ENCODE results near the gene PIAS1. TPM values are rescaled to one million over a fixed set of nuclear protein-coding genes. Genes with fewer than 3 reads are reported as not detected.

PIAS1 gene
- total and polyA plus RNA-seq, 9 of the 15 experiments (the other 6 are each of a cell fraction or from before 2014, with no cell fraction given), result 18.0 to 59.1 (median 28.5) TPM

DNA sequence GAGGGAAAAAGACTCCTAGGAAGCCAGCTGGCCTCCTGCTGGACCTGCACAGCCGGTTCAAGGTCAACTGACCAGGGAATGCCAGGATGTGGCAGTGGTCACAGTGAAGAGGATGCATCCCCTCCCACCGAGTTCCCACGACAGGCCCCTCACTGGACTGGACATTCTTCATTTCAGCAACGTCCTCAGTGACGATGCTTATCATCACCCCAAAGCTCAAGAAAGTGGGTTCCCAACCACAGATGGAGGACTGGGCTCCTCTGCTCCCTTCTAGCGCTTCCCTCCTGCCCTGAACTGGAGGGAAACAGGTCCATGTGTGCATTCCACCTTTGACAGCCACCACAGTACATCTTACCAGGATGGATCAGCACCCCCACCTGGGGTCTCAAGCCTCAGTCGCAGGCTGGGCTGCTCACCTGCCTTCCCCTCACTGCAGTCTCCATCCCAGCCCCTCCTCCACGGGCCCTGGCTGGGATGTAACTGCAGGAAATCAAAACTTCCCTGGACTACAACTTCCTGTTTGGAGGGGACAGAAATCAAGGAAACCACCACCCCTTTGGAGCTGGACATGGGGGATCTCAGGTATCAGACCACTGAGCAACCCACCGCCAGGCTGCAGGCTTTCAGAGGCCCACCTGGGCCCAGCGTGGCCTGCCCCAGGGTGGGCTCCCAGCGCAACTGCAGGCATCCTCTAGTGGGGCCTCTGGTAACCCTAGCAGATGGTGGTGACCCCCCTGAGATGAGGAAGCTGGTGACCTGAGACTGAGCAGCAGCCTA is 143.7 kb downstream of the PIAS1 start:
- 88% methylated on average over 10 of the region's 11 CpGs for WGBS (ENCODE audit: insufficient coverage, low coverage, missing lambda C conversion rate)
- in situ Hi-C loops (cut with MboI), result no loop called here
- H3K4me3 ChIP-seq, result no peak overlapping the region
- TF ChIP-seq ETS2 (tag; IDR thresholded peaks at IDR 0.05; ENCODE audit: borderline replicate concordance, poor library complexity, severe bottlenecking) (no peak), POLR2G (IDR thresholded peaks at IDR 0.05; ENCODE audit: low read depth, low read length) (0 out of 2 replicates have a peak, but pooled peaks have one; percentile 53), CHD1 (IDR thresholded peaks at IDR 0.05; ENCODE audit: low read length) (no peak), PHF20 (IDR thresholded peaks at IDR 0.05; ENCODE audit: partially characterized antibody) (no peak), HNRNPL (IDR thresholded peaks at IDR 0.05; ENCODE audit: low read depth, low read length) (no peak), KLF6 (CRISPR knock-in tag; IDR thresholded peaks at IDR 0.05; ENCODE audit: borderline replicate concordance) (no peak), POLR2A (conservative IDR thresholded peaks at IDR 0.05) (peak; percentile 26; the same call in 1 of the 2 replicates), ZBTB8A (IDR thresholded peaks at IDR 0.05; ENCODE audit: partially characterized antibody) (no peak), RBBP5 (IDR thresholded peaks at IDR 0.05; ENCODE audit: borderline replicate concordance, insufficient read depth, low read length, poor library complexity, severe bottlenecking) (no peak), CBFA2T2 (conservative IDR thresholded peaks at IDR 0.05) (no peak), ZFPM2 (CRISPR knock-in tag; IDR thresholded peaks at IDR 0.05) (no peak), COPS2 (conservative IDR thresholded peaks at IDR 0.05) (no peak), ZNF696 (CRISPR knock-in tag; conservative IDR thresholded peaks at IDR 0.05) (no peak)
- TF ChIP-seq, protein P1, sequence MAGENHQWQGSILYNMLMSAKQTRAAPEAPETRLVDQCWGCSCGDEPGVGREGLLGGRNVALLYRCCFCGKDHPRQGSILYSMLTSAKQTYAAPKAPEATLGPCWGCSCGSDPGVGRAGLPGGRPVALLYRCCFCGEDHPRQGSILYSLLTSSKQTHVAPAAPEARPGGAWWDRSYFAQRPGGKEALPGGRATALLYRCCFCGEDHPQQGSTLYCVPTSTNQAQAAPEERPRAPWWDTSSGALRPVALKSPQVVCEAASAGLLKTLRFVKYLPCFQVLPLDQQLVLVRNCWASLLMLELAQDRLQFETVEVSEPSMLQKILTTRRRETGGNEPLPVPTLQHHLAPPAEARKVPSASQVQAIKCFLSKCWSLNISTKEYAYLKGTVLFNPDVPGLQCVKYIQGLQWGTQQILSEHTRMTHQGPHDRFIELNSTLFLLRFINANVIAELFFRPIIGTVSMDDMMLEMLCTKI (IDR thresholded peaks at IDR 0.05; ENCODE audit: partially characterized antibody), result no peak
- TF ChIP-seq, protein P2, sequence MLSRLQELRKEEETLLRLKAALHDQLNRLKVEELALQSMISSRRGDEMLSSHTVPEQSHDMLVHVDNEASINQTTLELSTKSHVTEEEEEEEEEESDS (CRISPR knock-in tag; IDR thresholded peaks at IDR 0.05), result no peak
- TF ChIP-seq, protein P3, sequence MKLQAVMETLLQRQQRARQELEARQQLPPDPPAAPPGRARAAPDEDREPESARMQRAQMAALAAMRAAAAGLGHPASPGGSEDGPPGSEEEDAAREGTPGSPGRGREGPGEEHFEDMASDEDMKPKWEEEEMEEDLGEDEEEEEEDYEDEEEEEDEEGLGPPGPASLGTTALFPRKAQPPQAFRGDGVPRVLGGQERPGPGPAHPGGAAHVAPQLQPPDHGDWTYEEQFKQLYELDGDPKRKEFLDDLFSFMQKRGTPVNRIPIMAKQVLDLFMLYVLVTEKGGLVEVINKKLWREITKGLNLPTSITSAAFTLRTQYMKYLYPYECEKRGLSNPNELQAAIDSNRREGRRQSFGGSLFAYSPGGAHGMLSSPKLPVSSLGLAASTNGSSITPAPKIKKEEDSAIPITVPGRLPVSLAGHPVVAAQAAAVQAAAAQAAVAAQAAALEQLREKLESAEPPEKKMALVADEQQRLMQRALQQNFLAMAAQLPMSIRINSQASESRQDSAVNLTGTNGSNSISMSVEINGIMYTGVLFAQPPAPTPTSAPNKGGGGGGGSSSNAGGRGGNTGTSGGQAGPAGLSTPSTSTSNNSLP (IDR thresholded peaks at IDR 0.05; ENCODE audit: borderline replicate concordance, low read depth, low read length), result no peak

More for the DNA sequence above, 143.7 kb downstream of the PIAS1 start:
- Histone ChIP-seq H3K9me3 (replicated peaks; ENCODE audit: control insufficient read depth, insufficient read depth, low read depth, low read length) (no peaks in the 10 kb centered on the region), H3K4me2 (ENCODE audit: insufficient read depth, low read length) (no peak overlapping the region), H2AFZ (ENCODE audit: low read depth, low read length) (no peak overlapping the region), H3K27me3 (ENCODE audit: control insufficient read depth in 2 of 2, insufficient read depth in 2 of 2, low read length in 2 of 2) (no peaks in the 10 kb centered on the region), H3K79me2 (ENCODE audit: control insufficient read depth, insufficient read depth, low read length) (peaks cover 6% of the 10 kb centered on the region; the same call in 1 of the 3 replicates), H3K4me1 (replicated peaks in 1 of 2; ENCODE audit: control insufficient read depth in 2 of 2, insufficient read depth in 2 of 2, low read length in 2 of 2) (peaks cover 0 to 19% of the 10 kb centered on the region in 2 experiments; a peak in 3 of 5 replicates), H4K20me1 (replicated peaks; ENCODE audit: control insufficient read depth, insufficient read depth, low read length) (no peaks in the 10 kb centered on the region), H3K36me3 (ENCODE audit: control insufficient read depth, insufficient read depth, low read length) (peaks cover 39% of the 10 kb centered on the region; the same call in 2 of the 3 replicates), H3K9ac (ENCODE audit: insufficient read depth in 1 of 2, low read depth in 2 of 2, low read length in 2 of 2) (no peak overlapping the region), H3K27ac (ENCODE audit: extremely low read depth, low read depth, low read length) (no peak overlapping the region), H3K9me1 (ENCODE audit: control insufficient read depth, insufficient read depth, low read length) (no peaks in the 10 kb centered on the region)
- CTCF ChIA-PET (ENCODE audit: low intra/inter-chr PET ratio), result no interaction called here
- POLR2A ChIA-PET, result interaction anchor here (0.8 kb wide), 1 partner anchor 12 kb away, joined by 3 read pairs; no protein-coding TSS in a partner anchor
- intact Hi-C loops (cut with micrococcal nuclease), result no loop called here
- ATAC-seq (no peak), FAIRE-seq (no peak), DNase-seq (ENCODE audit: extremely low read depth in 1 of 4, low spot score in 3 of 4) (peak in 1 of 4 experiments; percentile 22)
- BruUV-seq (replicated peaks), result no TSS peak

Data from K562 (cell line).